PC-9 (cell line): Measurements from ENCODE around the gene NXT1. TPM values are rescaled to one million over a fixed set of nuclear protein-coding genes. Genes with fewer than 3 reads are reported as not detected.

Experiments
- BruUV-seq: library from RNA; stranded (reverse); fragments of 400-500 nt; replicated peaks from 2 replicates; lab custom pipeline; 2021; lab: Mats Ljungman, UMichigan
- CTCF ChIA-PET: fragments of 300-600 bp; sonication (Branson Sonifier 250); formaldehyde crosslinking; loops from one replicate; lab custom pipeline; 2022; ENCODE audit warnings: antibody characterized with exemption; lab: Charles Lee
- POLR2A ChIA-PET: fragments of 300-600 bp; sonication (Branson Sonifier 250); formaldehyde crosslinking; loops from one replicate; lab custom pipeline; 2022; ENCODE audit warnings: antibody characterized with exemption; ENCODE audit not compliant: unreplicated experiment; lab: Charles Lee
- DNase-seq, 2 experiments: peaks; one replicate each; pipeline versions ENCODE4 v3.0.0 to v3.0.0-alpha.2; 2015 to 2022; ENCODE audit warnings: mixed read lengths in 1 of 2
- H2AFZ ChIP-seq: fragments of 200-600 bp; sonication (generic); 2 replicates; pipeline ENCODE4 v1.8.1; 2017; ENCODE audit warnings: antibody characterized with exemption
- H3F3A ChIP-seq: fragments of 200-600 bp; sonication (generic); 2 replicates; pipeline ENCODE4 v1.8.1; 2017; ENCODE audit warnings: antibody characterized with exemption, mild to moderate bottlenecking, low read depth; ENCODE audit not compliant: insufficient read depth
- H3K27ac ChIP-seq: fragments of 200-600 bp; sonication (generic); 2 replicates; pipeline ENCODE4 v1.6.1; 2016; ENCODE audit warnings: mixed run types
- H3K27me3 ChIP-seq: fragments of 200-600 bp; sonication (generic); 2 replicates; pipeline ENCODE4 v1.6.1; 2016; ENCODE audit warnings: low read depth, mixed run types; ENCODE audit not compliant: insufficient read depth
- H3K36me3 ChIP-seq: fragments of 200-600 bp; sonication (generic); 2 replicates; pipeline ENCODE4 v1.6.1; 2016; ENCODE audit warnings: low read depth, mixed run types
- H3K4me1 ChIP-seq: fragments of 200-600 bp; sonication (generic); replicated peaks from 2 replicates; pipeline ENCODE4 v1.6.1; 2016; ENCODE audit warnings: mixed run types; ENCODE audit not compliant: insufficient read depth
- H3K4me2 ChIP-seq: fragments of 200-600 bp; sonication (generic); 2 replicates; pipeline ENCODE4 v1.6.1; 2017; ENCODE audit warnings: mixed run types
- H3K4me3 ChIP-seq: fragments of 200-600 bp; sonication (generic); 2 replicates; pipeline ENCODE4 v1.6.1; 2016; ENCODE audit warnings: mixed run types
- H3K79me2 ChIP-seq: fragments of 200-600 bp; sonication (generic); 2 replicates; pipeline ENCODE4 v1.6.1; 2017; ENCODE audit warnings: low read depth, mixed run types
- H3K9me2 ChIP-seq: fragments of 200-600 bp; sonication (generic); 2 replicates; pipeline ENCODE4 v1.8.1; 2017; ENCODE audit warnings: mild to moderate bottlenecking; ENCODE audit not compliant: insufficient read depth
- H3K9me3 ChIP-seq: fragments of 200-600 bp; sonication (generic); 2 replicates; pipeline ENCODE4 v1.8.1; 2016; ENCODE audit warnings: low read depth; ENCODE audit not compliant: insufficient read depth
- H4K20me1 ChIP-seq: fragments of 200-600 bp; sonication (generic); 2 replicates; pipeline ENCODE4 v1.8.1; 2017; ENCODE audit not compliant: insufficient read depth
- EZH2 ChIP-seq: fragments of 200-600 bp; sonication (generic); IDR thresholded peaks from 2 replicates; pipeline ENCODE4 v1.8.0; 2017; ENCODE audit warnings: antibody characterized with exemption, low read depth
- intact Hi-C: fragments of 100-400 bp; cut with micrococcal nuclease; formaldehyde crosslinking; loops from one replicate; pipeline ENCODE4 v1.10.0; 2022; ENCODE audit not compliant: unreplicated experiment
- total RNA-seq: library from RNA; stranded (reverse); gene quantifications from 2 replicates; pipeline ENCODE4 v1.2.3, GENCODE V29; 2021
- TF ChIP-seq, protein P1 (sequence below): fragments of 200-600 bp; sonication (generic); conservative IDR thresholded peaks from 2 replicates; pipeline ENCODE4 v1.6.1; 2017; ENCODE audit warnings: mixed run types, antibody characterized with exemption, mild to moderate bottlenecking, moderate library complexity

The NXT1 gene
- total RNA-seq, 1 experiment from 2014 or later, result 29.8 TPM

DNA sequence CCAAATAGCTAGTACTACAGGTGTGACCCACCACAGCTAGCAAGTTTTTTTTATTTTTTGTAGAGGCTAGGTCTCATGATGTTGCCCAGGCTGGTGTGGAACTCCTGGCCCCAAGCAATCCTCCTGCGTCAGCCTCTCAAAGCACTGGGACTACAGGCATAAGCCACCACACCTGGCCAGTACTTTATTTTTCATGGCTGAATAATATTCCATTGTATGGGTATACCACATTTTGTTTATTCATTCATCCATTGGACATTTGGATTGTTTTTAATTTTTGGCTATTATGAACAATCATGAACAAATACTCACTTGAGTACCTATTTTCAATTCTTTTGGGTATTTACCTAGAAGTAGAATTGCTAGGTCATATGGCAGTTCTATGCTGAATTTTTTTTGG, 7.0 kb upstream of the NXT1 start:
- no peak overlapping the region for H3K4me2 ChIP-seq
- ChIA-PET CTCF (interaction anchor here (0.6 kb wide), 1 partner anchor 991 kb away, joined by 3 read pairs; no protein-coding TSS in a partner anchor), POLR2A (no interaction called here)
- no peaks in the 10 kb centered on the region for H4K20me1 ChIP-seq
- H3K27me3 ChIP-seq, result no peaks in the 10 kb centered on the region
- no peaks in the 10 kb centered on the region for H3K79me2 ChIP-seq
- no peaks in the 10 kb centered on the region for H3K36me3 ChIP-seq
- H3K4me3 ChIP-seq, result no peak overlapping the region
- TF ChIP-seq, protein P1, sequence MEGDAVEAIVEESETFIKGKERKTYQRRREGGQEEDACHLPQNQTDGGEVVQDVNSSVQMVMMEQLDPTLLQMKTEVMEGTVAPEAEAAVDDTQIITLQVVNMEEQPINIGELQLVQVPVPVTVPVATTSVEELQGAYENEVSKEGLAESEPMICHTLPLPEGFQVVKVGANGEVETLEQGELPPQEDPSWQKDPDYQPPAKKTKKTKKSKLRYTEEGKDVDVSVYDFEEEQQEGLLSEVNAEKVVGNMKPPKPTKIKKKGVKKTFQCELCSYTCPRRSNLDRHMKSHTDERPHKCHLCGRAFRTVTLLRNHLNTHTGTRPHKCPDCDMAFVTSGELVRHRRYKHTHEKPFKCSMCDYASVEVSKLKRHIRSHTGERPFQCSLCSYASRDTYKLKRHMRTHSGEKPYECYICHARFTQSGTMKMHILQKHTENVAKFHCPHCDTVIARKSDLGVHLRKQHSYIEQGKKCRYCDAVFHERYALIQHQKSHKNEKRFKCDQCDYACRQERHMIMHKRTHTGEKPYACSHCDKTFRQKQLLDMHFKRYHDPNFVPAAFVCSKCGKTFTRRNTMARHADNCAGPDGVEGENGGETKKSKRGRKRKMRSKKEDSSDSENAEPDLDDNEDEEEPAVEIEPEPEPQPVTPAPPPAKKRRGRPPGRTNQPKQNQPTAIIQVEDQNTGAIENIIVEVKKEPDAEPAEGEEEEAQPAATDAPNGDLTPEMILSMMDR, result no peak
- TF ChIP-seq EZH2, result no peak
- H3K9me2 ChIP-seq, result no peaks in the 10 kb centered on the region
- intact Hi-C loops, result no loop called here
- no peaks in the 10 kb centered on the region; the same call in 1 of the 2 replicates for H3K9me3 ChIP-seq
- no peak overlapping the region for H2AFZ ChIP-seq
- no peak overlapping the region for H3K27ac ChIP-seq
- H3F3A ChIP-seq, result peaks cover 4% of the 10 kb centered on the region
- H3K4me1 ChIP-seq, result peaks cover 8% of the 10 kb centered on the region
- no peak for DNase-seq
- BruUV-seq, result no TSS peak

DNA sequence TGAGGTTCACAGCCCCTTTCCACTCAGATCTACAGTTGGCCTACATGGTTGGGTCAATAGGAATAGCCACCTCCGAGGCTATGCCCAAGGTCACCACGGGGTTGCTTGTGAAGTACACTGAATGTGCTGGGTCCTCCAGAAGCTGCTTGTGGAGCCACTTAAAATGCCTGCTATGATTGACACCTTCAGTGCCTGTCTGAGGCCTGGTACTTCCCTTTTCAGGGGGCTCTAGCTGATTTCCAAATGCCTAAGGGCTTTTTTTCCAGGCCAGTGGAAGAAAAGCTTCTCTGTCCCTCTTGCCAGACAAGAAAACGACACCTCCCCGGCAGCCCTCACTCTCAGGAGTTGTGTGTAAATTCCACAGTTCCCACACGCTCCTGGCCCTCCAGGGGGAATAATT, 6.3 kb upstream of the NXT1 start:
- no TSS peak for BruUV-seq
- ChIA-PET CTCF (no interaction called here), POLR2A (no interaction called here)
- Histone ChIP-seq H4K20me1 (no peaks in the 10 kb centered on the region), H3K9me2 (no peaks in the 10 kb centered on the region), H3F3A (peaks cover 12% of the 10 kb centered on the region), H3K79me2 (no peaks in the 10 kb centered on the region), H3K4me1 (peaks cover 16% of the 10 kb centered on the region), H3K27ac (no peak overlapping the region), H2AFZ (no peak overlapping the region), H3K4me3 (no peak overlapping the region), H3K4me2 (no peak overlapping the region), H3K27me3 (no peaks in the 10 kb centered on the region), H3K36me3 (no peaks in the 10 kb centered on the region), H3K9me3 (no peaks in the 10 kb centered on the region; the same call in 1 of the 2 replicates)
- TF ChIP-seq EZH2, result no peak
- TF ChIP-seq, protein P1, result no peak
- DNase-seq, result no peak
- intact Hi-C loops, result no loop called here

DNA sequence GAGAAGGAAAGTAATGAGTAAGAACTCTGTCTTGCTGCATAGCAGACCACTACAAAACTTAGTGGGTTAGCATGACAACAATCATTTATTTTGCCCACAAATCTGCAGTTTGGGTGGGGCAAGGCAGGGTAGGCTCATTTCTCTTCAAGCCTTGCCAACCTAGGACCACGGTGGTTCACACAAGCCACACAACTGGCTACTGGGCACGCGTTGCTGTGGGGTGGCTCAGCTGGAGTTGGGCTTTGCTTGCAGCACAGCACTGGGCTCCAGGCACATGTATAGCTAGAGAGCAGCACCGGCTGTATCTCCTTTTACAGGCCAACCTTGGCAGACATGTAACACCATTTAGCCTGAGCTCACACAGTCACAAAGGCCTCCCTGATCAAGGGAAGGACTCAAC, 4.6 kb upstream of the NXT1 start:
- CTCF ChIA-PET, result interaction anchor here (0.6 kb wide), 1 partner anchor 9 kb away, joined by 3 read pairs; no protein-coding TSS in a partner anchor
- BruUV-seq, result no TSS peak

More for the DNA sequence above, 4.6 kb upstream of the NXT1 start:
- H3K36me3 ChIP-seq, result no peaks in the 10 kb centered on the region
- H3K4me2 ChIP-seq, result no peak overlapping the region
- no peak for DNase-seq
- H3K9me2 ChIP-seq, result no peaks in the 10 kb centered on the region
- intact Hi-C loops, result no loop called here
- no peaks in the 10 kb centered on the region for H4K20me1 ChIP-seq
- no peak overlapping the region for H3K27ac ChIP-seq
- H3K4me3 ChIP-seq, result no peak overlapping the region
- H3K9me3 ChIP-seq, result no peaks in the 10 kb centered on the region; the same call in 1 of the 2 replicates
- H3F3A ChIP-seq, result peaks cover 22% of the 10 kb centered on the region
- H3K79me2 ChIP-seq, result peaks cover 4% of the 10 kb centered on the region
- no peak overlapping the region for H2AFZ ChIP-seq
- POLR2A ChIA-PET, result interaction anchor here (0.6 kb wide), 1 partner anchor 197 kb away, joined by 3 read pairs; no protein-coding TSS in a partner anchor
- H3K27me3 ChIP-seq, result no peaks in the 10 kb centered on the region
- TF ChIP-seq EZH2, result no peak
- TF ChIP-seq, protein P1, result no peak
- peaks cover 18% of the 10 kb centered on the region for H3K4me1 ChIP-seq
